SHP77 treated with DMSO at 0.1 percent for 48 hours (cell line): ENCODE data around the gene PNMA5.
"Not testable (repeated sequence)": the region's sequence is repeated elsewhere in the genome, so short reads cannot be mapped to it uniquely, and the experiment has no call there.

ENCODE experiments used
- DNase-seq: peaks from one replicate; lab custom pipeline; 2025; lab: John Stamatoyannopoulos, UW

Gene PNMA5

DNA sequence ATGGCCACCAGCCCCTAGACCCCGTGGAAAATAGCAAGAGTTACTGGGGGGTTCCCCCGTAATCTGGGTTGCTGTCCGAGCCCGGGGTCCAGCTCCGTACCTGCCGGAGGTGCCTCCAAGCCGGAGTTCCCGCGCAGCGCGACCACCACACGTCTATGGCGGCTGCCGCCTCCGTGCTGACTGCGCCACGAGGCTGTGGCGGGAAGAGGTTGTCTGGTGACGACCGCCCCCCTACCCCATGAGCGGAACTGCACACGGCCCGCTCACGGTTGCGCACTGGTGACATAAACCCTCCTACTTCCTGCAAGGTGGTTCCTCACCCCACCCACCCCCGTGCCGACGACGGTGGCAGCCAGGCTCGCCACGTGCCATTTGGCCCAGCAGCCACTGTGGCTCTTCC is at the start of gene PNMA5:
PNMA5 (minus strand) TSS at position 184 of the 400 bp plus-strand sequence. CDS start 2,518 bp downstream, outside the sequence.
- DNase-seq, result no peak

DNA sequence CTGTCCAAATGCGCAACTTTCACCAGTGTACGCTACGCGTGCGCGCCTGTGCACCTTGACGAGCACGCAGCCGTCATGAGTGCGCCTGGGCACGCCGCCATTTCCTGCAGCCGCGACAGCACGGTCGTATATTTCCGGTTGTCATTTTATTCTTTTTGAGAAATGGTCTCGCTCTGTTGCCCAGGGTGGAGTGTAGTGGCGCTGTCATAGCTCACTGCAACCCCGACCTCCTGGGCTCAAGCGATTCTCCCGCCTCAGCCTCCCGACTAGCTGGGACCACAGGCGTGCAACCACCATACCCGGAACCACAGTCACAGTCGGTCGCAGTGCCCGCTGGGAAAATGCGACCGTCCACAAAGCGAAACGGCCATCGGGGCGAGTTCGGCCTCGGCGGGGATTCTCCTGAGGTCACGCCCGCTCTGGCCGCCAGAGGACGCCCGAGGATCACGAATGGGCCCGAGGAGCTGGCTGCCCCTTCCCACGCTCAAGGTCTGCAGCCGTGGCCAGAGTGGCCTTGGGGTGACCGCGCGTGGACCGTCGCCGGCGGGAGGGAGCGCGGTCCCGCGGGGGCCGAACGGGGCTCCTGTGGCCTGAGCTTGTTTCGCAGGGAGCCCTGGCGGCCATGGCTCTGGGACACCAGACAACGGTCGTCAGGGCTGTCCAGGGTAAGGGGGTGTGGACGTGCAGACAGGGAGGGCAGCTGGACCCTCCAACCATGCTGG is 38.6 kb upstream of the PNMA5 start:
- DNase-seq, result no peak

DNA sequence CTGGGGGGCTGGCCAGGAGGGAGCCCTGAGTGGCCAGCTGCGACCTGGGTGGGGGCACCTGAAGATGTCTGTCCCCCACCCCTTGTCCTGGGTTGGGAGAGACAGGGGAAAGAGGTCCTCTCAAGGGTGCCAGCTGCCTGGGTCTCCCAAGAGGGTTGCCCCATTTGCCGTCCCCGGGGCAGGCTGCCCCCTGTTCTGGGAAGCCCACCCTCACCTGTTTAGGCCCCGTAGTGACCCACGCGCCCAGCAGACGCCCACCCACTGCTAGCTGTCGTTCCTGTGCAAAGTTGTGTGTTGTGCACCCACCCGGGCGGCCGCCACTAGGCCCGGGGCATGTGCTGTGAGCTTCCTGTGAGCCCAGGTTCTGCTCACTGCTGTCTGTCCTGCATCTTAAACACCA is 36.9 kb upstream of the PNMA5 start:
- no peak for DNase-seq

DNA sequence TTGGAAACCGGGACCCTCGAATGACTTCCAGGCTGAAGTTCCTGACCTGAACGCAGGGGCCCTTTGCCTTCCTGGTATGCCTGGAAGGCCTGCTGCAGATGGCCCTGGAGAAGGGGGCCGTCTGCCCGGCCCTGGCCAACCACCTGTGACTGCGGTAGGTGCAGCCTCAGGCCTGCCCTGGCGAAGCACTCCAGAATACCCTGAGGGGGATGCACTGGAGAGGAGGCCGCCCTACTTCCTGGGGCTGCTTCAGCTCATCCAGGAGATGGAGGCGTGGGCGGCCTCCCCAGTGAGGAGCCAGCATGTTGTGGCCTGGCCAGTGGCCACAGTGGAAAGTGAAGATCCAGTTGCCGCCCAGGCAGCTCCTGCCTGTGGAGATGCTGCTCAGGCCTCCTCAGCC is 36.0 kb upstream of the PNMA5 start:
- no peak for DNase-seq

DNA sequence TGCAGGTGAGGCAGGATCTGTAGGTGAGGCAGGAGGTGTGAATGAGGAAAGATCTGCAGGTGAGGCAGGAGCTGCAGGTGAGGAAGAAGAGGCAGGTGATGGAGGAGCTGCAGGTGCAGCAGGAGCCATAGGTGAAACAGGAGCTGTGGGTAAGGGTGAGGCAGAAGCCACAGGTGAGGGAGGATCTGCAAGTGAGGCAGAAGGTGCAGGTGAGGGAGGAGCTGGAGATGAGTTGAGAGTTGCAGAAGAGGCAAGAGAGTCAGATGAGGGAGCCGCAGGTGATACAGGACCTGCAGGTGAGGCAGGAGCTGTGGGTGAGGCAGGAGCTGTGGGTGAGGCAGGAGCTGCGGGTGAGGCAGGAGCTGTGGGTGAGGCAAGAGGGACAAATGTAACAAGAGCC is 35.2 kb upstream of the PNMA5 start:
- no peak for DNase-seq

DNA sequence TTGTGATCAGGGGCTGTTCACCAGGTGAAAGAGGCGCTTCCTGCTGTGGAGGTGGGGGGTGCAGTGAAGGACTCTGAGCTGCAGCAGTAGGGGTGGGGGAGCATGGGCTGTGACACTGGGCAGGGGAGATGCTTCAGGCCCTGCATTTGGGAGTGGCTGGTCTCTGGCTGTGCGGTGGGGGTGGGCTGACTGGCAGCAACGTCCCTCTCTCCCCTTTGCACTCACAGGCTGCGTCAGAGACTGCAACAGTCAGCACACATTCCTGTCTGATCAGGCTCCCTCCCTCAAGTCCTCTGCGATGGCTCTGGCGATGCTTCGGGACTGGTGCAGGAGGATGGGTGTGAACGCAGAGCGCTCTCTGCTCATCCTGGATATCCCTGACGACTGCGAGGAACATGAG is 34.6 kb upstream of the PNMA5 start:
- DNase-seq, result not testable (repeated sequence)

DNA sequence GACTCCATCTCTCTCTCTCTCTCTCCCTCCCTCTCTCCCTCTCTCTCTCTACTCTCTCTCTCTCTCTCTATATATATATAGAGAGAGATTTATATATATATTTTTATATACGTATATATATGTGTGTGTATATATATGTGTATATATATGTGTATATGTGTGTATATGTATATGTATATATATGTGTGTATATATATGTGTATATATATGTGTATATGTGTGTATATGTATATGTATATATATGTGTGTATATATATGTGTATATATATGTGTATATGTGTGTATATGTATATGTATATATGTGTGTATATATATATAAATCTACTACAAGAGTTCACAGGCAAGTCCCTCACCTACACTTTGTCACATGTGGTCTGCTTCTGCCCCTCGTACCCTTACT is 32.6 kb upstream of the PNMA5 start:
- DNase-seq, result not testable (repeated sequence)

DNA sequence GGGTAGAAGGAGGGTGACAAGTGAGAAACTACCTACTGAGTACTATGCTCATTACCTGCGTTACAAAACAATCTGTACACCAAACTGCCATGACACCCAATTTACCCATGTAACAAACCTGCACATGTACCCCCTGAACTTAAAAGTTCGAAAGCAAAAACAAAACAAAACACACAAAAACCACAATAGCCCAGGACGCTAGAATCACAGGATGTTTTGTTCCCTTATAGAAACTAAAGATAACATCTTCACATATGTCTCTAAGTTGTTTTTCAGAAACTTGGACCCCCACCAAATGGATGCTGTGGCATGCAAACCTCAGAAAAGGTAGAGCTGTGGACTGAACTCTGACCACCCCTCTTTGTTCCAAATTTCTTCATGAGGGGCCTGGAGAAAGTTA is 25.2 kb upstream of the PNMA5 start:
- DNase-seq, result no peak

DNA sequence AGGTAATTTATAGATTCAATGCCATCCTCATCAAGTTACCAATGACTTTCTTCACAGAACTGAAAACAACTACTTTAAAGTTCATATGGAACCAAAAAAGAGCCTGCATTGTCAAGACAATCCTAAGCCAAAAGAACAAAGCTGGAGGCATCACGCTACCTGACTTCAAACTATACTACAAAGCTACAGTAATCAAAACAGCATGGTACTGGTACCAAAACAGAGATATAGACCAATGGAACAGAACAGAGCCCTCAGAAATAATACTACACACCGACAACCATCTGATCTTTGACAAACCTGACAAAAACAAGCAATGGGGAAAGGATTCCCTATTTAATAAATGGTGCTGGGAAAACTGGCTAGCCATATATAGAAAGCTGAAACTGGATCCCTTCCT is 23.3 kb upstream of the PNMA5 start:
- not testable (repeated sequence) for DNase-seq

DNA sequence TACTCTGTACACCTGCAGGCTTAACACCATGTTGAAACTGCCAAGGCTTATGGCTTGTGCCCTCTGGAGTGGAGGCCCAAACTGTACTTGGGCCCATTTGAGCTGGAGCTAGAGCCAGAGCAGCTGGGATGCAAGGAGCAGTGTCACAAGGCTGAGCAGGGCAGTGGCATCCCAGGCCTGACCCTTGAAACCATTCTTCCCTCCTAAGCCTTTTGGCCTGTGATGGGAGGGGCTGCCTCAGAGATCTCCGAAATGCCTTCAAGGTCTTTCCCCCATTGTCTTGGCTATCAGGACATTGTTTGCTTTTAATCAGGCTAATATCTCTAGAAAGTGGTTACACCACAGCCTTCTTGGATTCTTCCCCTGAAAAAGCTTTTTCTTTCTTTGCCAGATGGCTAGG is 10.9 kb upstream of the PNMA5 start:
- no peak for DNase-seq

DNA sequence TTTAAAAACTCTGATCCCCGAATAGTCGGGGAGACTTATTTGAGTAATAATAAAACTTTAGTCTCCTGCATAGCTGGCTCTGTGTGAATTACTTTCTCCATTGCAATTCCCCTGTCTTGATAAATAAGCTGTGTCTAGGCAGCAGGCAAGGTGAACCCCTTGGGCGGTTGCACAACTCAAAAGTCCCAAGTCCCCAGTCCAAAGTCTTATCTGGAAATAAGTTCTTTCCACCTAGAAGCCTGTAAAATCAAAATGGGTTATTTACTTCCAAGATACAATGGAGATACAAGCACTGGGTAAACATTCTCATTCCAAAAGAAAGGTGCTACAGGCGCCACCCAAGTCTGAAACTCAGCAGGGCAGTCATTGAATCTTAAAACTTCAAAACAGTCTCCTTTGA is 10.1 kb upstream of the PNMA5 start:
- DNase-seq, result no peak

DNA sequence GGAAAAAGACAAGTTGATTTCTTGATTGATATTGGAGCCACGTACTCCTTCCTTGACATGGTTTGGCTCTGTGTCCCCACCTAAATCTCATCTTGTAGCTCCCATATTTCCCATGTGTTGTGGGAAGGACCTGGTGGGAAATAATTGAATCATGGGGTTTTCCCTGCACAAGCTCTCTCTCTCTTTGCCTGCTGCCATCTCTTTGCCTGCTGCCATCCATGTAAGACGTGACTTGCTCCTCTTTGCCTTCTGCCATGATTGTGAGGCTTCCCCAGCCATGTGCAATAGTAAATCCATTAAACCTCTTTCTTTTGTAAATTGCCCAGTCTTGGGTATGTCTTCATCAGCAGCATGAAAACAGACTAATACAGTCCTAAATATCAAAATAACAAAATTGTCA is 8.3 kb upstream of the PNMA5 start:
- DNase-seq, result not testable (repeated sequence)

DNA sequence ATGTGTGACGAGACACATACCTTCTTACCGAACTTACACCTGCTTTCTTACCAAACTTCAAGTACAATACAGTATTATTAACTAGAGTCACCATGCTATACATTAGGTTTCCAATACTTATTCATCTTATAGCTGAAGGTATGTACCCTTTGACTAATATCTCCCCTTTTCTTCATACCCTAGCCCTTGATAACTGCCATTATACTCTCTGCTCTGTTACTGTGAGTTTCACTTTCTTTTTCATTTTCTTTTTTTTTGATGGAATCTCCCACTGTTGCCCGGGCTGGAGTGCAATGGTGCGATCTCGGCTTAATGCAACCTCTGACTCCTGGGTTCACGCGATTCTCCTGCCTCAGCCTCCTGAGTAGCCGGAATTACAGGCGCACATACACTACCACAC is 3.4 kb upstream of the PNMA5 start:
- no peak for DNase-seq

DNA sequence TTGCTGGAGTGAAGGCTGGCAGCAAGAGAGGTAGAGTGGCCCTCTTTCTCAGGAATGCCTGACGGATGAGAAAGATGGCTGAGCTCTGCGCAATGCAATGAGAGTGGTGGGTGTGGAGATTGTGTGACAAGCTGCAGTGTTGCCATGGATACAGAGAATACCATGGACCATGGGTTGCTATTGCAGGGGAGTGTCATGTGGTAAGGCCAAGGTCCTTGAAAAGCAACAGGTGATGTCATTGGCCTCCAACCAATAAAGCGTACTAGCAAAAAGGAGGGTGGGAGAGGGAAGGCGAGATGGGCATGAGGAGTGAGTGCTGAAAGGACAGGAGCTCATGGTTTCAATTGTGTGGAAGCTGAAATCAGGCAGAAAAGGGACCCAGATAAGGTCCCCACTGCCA is 1.8 kb downstream of the PNMA5 start:
- no peak for DNase-seq

DNA sequence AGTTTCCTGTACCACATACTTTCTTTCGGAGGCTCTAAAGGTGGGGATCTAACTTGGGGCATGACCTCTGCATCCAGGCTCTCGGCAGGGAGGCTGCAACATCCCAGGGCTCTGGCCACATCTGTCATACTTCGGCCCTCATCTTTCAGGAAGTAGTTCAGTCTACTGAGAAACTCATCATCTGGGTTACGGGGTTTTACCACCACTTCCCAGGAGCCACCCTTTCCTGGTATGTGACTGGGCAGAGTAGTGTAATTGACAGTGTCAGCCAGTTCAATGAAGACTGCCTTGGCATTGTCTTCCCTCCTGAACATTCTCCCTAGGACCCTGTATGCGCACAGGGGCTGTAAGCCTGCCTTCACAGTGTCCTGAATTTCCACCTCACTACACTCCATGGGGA is 2.8 kb downstream of the PNMA5 start:
- no peak for DNase-seq

DNA sequence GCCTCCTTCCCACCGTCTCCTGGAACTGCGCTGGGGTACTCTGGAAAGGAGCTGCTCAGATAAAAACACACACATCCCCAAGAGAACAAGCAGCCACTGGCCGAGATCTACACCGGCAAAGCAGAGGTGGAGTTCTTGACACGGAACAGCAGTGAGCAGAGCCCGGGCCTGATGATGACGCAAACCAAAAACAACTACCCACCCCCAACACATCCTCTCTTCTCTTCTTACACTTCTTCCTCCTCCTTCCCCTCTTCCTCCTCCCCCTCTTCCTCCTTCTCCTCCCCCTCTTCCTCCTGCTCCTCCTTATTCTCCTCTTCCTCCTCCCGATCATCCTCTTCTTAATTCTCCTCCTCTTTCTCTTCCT is 4.6 kb downstream of the PNMA5 start:
- no peak for DNase-seq

DNA sequence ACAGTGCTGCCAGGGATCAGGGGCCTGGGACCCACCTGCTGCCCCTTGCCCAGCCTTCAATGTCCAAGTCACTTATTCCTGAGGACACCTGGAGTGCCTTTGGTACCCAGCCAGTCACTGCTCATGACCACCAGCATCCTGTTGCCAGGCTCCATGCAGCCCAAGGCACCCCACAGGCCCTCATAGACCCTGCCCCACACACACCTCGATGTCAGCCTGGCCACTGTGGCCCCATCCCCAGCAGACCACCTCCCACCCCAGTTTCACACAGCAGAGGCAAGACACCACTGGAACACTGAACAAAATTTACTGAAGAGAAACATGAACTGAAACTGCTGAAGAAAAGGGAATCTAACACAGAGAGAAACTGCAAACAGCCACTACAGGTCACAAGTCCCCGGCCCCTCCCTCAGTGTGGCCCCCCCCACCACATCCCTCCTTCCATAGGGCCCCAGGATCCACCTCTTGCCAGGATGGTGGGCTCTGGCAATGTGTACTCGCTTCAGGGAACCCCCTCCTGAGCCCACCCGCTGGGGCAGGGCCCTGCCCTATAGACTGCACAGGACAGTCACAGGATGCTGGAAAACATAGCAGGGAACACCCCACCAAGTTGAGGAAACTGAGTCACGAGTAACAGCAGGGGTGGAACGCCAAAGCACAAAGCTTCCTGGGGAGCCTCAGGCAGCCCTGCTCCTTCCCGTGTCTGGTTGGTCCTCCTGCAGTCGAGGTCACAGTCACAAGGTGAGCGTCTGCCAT is 5.2 kb downstream of the PNMA5 start:
- no peak for DNase-seq

DNA sequence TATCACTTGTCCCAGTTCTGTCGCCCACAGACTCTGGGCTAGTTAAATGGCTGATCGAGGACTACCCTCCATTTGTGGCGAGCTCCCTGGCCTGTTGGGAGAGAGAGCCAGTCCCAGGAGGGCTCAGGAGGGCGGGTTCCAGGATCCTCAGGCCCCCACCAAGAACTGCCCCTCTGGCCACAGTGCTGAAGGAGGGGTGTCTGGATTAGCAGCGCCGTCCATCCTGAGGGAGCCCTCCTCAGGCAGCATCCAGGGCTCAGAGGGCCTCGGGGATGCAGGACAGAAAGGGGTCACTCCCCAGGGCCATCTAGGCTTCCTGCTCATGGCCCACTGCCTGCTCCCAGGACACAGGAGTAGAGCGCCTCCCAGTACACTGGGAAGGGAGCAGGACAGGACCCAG is 6.1 kb downstream of the PNMA5 start:
- DNase-seq, result no peak

DNA sequence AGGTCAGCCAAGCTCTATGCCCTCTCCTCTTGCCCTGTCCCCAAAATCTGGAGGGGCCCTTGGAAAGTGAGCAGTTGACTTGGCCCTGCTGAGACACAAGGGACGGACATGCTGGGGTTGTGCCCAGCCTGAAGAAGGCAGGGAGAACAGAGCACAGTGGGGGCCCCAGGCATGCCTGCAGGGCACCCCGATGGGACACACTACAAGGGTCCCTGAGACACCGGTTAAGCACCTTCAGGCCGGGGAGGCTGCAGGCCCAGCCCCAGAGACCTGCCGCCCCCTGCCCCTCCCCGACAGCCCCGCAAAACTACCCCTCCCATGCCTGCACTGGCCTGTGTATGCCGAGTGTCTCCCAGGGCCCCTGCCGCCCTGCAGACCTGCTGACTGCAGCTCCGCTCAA is 6.8 kb downstream of the PNMA5 start:
- not testable (repeated sequence) for DNase-seq

DNA sequence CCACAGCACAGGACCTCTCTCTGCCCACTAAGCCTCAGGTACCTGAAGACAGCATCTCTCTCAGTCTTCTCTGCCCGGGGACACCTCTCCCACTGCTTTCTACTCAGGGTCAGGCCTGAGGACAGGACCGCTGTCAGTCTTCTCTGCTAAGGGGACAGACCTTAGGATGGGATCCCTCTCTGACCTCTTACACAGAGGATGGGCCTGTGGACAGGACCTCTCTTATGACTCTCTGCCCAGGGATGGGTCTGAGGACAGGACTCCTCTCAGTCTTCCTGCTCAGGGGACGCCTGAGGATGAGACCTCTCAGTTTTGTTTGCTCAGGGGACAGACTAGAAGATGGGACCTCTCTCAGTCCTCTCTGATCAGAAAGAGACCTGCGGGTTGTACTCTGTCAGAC is 8.5 kb downstream of the PNMA5 start:
- not testable (repeated sequence) for DNase-seq

DNA sequence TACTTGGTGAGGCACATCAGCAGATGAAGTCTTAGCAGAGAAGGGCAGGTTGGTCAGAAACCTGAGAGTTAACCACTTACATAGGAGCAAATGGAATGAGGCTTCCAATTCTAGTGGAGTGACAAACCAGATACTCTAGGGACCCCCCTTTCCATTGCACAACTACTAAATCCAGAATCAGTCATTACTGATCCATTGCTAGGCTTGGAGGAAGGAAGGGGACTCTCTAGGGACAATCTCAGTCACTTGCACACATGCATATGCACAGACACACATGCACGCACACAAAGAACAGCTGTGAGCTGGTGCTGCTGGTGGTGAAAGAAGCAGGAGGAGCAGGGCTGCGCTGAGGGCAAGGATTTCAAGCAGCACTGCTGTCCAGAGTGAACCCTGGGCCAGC is 25.7 kb downstream of the PNMA5 start:
- no peak for DNase-seq

DNA sequence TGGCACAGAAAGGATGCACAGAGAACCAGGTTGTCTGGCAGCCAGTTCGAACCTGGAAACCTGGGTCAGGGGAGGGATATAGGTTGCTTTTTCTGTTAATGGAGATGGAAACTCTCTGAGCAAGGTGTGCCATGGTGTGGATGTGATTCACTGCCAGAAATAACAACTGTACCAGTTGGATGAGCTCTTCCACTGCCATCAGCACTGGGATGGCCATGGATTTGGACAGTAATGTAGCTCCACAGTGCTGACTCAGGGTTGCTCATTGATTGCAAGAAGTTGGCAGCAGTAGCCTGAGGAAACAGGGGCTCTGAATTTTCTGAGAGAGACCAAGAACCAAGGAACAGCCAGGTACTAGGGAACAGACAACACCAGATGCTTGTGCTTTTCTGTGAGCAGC is 33.8 kb downstream of the PNMA5 start:
- DNase-seq, result no peak

DNA sequence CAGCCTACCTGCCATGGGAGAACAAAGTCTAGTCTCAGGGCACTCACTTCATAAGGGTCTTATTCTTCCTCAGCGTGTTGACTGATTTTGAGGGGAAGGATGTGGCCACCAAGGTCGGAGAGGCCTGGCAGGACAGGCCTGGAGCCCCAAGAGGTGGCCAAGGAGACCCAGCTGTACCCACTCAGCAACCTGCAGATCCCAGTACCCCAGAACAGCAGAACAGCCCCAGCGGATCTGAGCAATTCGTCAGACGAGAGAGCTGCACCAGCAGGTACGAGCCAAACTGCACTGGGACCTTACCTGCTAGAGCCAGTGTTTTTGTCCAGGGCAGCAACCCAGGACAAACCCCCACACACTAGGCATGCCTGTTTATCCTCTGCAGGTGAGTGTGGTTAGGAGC is 34.3 kb downstream of the PNMA5 start:
- no peak for DNase-seq
